WTC11 (cell line): ENCODE data around the gene IRS4. TPM values are rescaled to one million over a fixed set of nuclear protein-coding genes. Genes with fewer than 3 reads are reported as not detected.

ENCODE experiments used
- ATAC-seq: fragments of 200-7000 bp; cut with Tn5 transposase; 2 replicates; pipeline ENCODE4 v1.10.0; 2021; ENCODE audit warnings: mild to moderate bottlenecking, moderate library complexity
- CTCF ChIA-PET: fragments of 300-600 bp; sonication (Branson Sonifier 250); formaldehyde crosslinking; loops from one replicate; lab custom pipeline; 2021; ENCODE audit warnings: antibody characterized with exemption; lab: Charles Lee
- POLR2A ChIA-PET: fragments of 350-600 bp; sonication (Branson Sonifier 250); formaldehyde crosslinking; loops from one replicate; lab custom pipeline; 2021; ENCODE audit warnings: antibody characterized with exemption; lab: Charles Lee
- DNase-seq: peaks from one replicate; pipeline ENCODE4 v3.0.0; 2021; ENCODE audit warnings: low spot score
- H3K27ac Mint-ChIP-seq: 2 replicates; pipeline ENCODE4 v1.8.0; 2021; ENCODE audit warnings: mixed read lengths
- H3K27me3 Mint-ChIP-seq: 2 replicates; pipeline ENCODE4 v1.8.0; 2021; ENCODE audit warnings: low read depth, mild to moderate bottlenecking, moderate library complexity, mixed read lengths
- H3K36me3 Mint-ChIP-seq: 2 replicates; pipeline ENCODE4 v1.8.0; 2021; ENCODE audit warnings: mixed read lengths
- H3K4me1 Mint-ChIP-seq: 2 replicates; pipeline ENCODE4 v1.8.0; 2022; ENCODE audit warnings: mixed read lengths
- H3K4me3 Mint-ChIP-seq: 2 replicates; pipeline ENCODE4 v1.8.0; 2021; ENCODE audit warnings: mild to moderate bottlenecking, moderate library complexity, mixed read lengths
- H3K9me3 Mint-ChIP-seq: 2 replicates; pipeline ENCODE4 v1.8.0; 2021; ENCODE audit warnings: mixed read lengths
- ELF4 ChIP-seq: sonication (generic); formaldehyde crosslinking; IDR thresholded peaks from 2 replicates; pipeline ENCODE4 v1.8.1; 2022; ENCODE audit warnings: low read depth, mild to moderate bottlenecking, moderate library complexity, missing genetic modification reagents
- GTF2I ChIP-seq: fragments of 250-450 bp; sonication (Bioruptor Pico); conservative IDR thresholded peaks from 2 replicates; pipeline ENCODE4 v1.4.0; 2021; ENCODE audit warnings: mild to moderate bottlenecking
- NFATC4 ChIP-seq: fragments of 250-450 bp; sonication (Bioruptor Pico); IDR thresholded peaks from 2 replicates; pipeline ENCODE4 v1.9.0; 2021; ENCODE audit warnings: mild to moderate bottlenecking
- NFE2L1 ChIP-seq: sonication (generic); formaldehyde crosslinking; IDR thresholded peaks from 2 replicates; pipeline ENCODE4 v1.8.1; 2023; ENCODE audit warnings: missing genetic modification reagents
- PRRX2 ChIP-seq: fragments of 250-450 bp; sonication (Bioruptor Pico); IDR thresholded peaks from 2 replicates; pipeline ENCODE4 v1.8.0; 2021; ENCODE audit warnings: mild to moderate bottlenecking
- SMAD4 ChIP-seq: sonication (generic); formaldehyde crosslinking; IDR thresholded peaks from 2 replicates; pipeline ENCODE4 v1.8.0; 2022; ENCODE audit warnings: mild to moderate bottlenecking, missing genetic modification reagents
- ZNF121 ChIP-seq: sonication (generic); formaldehyde crosslinking; IDR thresholded peaks from 2 replicates; pipeline ENCODE4 v1.8.0; 2023; ENCODE audit warnings: missing genetic modification reagents
- ZNF138 ChIP-seq: sonication (generic); formaldehyde crosslinking; conservative IDR thresholded peaks from 2 replicates; pipeline ENCODE4 v1.8.1; 2022; ENCODE audit warnings: mild to moderate bottlenecking, moderate library complexity, missing genetic modification reagents
- ZNF416 ChIP-seq: fragments of 250-450 bp; sonication (Bioruptor Pico); IDR thresholded peaks from 2 replicates; pipeline ENCODE4 v1.9.0; 2021; ENCODE audit warnings: mild to moderate bottlenecking, inconsistent platforms
- ZNF423 ChIP-seq: fragments of 250-450 bp; sonication (Bioruptor Pico); IDR thresholded peaks from 2 replicates; pipeline ENCODE4 v2.1.2; 2022; ENCODE audit warnings: mild to moderate bottlenecking, moderate library complexity
- total RNA-seq: library from RNA; stranded (reverse); gene quantifications from 3 replicates; pipeline ENCODE4 v1.2.3, GENCODE V29; 2021
- TF ChIP-seq, protein P1 (sequence below): sonication (generic); formaldehyde crosslinking; IDR thresholded peaks from 2 replicates; pipeline ENCODE4 v1.8.1; 2023; ENCODE audit warnings: mild to moderate bottlenecking, moderate library complexity, missing genetic modification reagents
- TF ChIP-seq, protein P2 (sequence below): sonication (generic); formaldehyde crosslinking; IDR thresholded peaks from 2 replicates; pipeline ENCODE4 v1.8.0; 2022; ENCODE audit warnings: missing genetic modification reagents
- TF ChIP-seq, protein P3 (sequence below): sonication (generic); formaldehyde crosslinking; IDR thresholded peaks from 2 replicates; pipeline ENCODE4 v1.8.0; 2023; ENCODE audit warnings: mild to moderate bottlenecking, missing genetic modification reagents
- TF ChIP-seq, protein P4 (sequence below): sonication (generic); formaldehyde crosslinking; IDR thresholded peaks from 2 replicates; pipeline ENCODE4 v1.8.1; 2023; ENCODE audit warnings: mild to moderate bottlenecking, missing genetic modification reagents, borderline replicate concordance
- TF ChIP-seq, protein P5 (sequence below): sonication (generic); formaldehyde crosslinking; IDR thresholded peaks from 2 replicates; pipeline ENCODE4 v1.8.0; 2022; ENCODE audit warnings: mild to moderate bottlenecking, missing genetic modification reagents
- TF ChIP-seq, protein P6 (sequence below): sonication (generic); formaldehyde crosslinking; conservative IDR thresholded peaks from 2 replicates; pipeline ENCODE4 v1.8.1; 2022; ENCODE audit warnings: mild to moderate bottlenecking, missing genetic modification reagents
- TF ChIP-seq, protein P7 (sequence below): sonication (generic); formaldehyde crosslinking; IDR thresholded peaks from 2 replicates; pipeline ENCODE4 v1.8.1; 2022; ENCODE audit warnings: mild to moderate bottlenecking, missing genetic modification reagents, moderate library complexity, borderline replicate concordance
- TF ChIP-seq, protein P8 (sequence below): fragments of 250-450 bp; sonication (Bioruptor Pico); IDR thresholded peaks from 2 replicates; pipeline ENCODE4 v1.8.0; 2021; ENCODE audit warnings: mild to moderate bottlenecking

Gene IRS4
- total RNA-seq, 1 experiment from 2014 or later = 11.0 TPM

DNA sequence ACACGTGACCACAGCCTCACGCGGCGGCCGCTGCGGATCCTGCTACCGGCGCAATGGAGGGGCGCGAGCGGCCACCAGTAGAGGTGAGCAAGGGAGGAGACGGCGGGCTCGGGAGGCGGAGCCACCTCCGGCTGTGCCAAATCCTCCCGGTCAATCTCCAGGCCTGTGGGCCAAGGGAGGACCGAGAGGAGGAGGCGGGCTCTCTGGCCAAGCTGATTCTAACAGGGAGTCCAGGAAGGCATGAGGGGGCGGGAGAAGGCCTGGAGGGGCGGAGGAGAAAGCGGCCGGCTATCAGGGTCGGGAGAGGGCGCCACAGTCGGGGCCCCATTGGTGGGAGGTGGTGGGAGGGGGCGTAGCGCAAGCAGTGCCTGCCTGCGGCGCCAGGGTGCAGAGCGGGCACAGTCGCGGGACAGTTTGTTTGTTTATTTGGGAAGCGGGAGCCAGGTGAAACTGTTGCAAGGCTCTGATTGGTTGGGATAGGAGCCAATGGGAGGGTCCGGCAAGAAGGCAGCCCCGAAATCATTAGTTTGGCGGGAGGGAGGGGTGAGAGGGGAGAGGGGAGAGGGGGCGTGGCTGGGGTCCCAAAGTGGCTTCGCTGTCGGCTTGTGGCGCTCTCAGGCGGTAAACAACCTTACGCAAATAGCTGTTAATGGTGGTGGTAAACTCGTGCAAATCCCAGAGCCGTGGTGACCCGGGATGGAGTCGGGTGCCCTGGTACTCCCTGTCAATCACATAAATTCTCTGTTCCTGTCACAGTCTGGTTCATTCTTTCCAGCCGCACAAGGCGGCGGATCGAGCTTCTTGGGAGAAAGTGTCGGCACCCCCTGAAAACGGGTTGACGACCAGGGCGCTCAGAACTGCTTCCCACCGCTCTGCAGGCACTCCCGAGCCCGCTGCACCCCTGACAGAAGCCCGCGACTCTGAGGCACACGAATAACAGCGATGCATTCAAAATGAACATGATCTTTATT is at the start of gene IRS4 (continued):
- TF ChIP-seq, protein P1, sequence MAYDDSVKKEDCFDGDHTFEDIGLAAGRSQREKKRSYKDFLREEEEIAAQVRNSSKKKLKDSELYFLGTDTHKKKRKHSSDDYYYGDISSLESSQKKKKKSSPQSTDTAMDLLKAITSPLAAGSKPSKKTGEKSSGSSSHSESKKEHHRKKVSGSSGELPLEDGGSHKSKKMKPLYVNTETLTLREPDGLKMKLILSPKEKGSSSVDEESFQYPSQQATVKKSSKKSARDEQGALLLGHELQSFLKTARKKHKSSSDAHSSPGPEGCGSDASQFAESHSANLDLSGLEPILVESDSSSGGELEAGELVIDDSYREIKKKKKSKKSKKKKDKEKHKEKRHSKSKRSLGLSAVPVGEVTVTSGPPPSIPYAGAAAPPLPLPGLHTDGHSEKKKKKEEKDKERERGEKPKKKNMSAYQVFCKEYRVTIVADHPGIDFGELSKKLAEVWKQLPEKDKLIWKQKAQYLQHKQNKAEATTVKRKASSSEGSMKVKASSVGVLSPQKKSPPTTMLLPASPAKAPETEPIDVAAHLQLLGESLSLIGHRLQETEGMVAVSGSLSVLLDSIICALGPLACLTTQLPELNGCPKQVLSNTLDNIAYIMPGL (CRISPR knock-in tag) = no peak

DNA sequence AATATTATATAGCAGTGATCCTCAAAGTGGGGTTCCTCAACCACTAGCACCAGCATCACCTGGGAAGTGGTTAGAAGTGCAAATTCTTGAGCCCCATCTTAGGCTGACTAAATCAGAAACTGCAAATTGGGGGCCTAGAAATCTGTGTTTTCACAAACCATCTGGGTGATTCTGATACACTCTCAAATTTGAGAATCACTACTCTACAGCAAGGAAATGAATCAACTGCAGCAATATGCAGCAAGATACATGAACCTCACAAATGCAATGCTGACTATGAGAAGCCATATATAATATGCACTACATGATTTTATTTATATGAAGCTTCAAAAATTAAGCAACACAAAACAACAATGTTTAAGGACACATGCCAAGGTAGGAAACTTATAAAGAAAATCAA is 36.2 kb upstream of the IRS4 start:
- CTCF ChIA-PET = no interaction called here

More for the DNA sequence above, 36.2 kb upstream of the IRS4 start:
- Mint-ChIP-seq H3K36me3 (no peaks in the 10 kb centered on the region), H3K27me3 (no peaks in the 10 kb centered on the region), H3K27ac (no peak overlapping the region), H3K9me3 (peaks cover 3% of the 10 kb centered on the region; the same call in 1 of the 2 replicates), H3K4me1 (no peaks in the 10 kb centered on the region), H3K4me3 (no peak overlapping the region)
- POLR2A ChIA-PET = no interaction called here
- TF ChIP-seq ZNF423 (CRISPR knock-in tag) (no peak), PRRX2 (CRISPR knock-in tag) (no peak), NFATC4 (CRISPR knock-in tag) (no peak), SMAD4 (CRISPR knock-in tag) (no peak), ZNF416 (CRISPR knock-in tag) (no peak), ZNF138 (CRISPR knock-in tag) (no peak), GTF2I (no peak), NFE2L1 (CRISPR knock-in tag) (no peak), ELF4 (CRISPR knock-in tag) (no peak), ZNF121 (CRISPR knock-in tag) (no peak)
- TF ChIP-seq, protein P2, sequence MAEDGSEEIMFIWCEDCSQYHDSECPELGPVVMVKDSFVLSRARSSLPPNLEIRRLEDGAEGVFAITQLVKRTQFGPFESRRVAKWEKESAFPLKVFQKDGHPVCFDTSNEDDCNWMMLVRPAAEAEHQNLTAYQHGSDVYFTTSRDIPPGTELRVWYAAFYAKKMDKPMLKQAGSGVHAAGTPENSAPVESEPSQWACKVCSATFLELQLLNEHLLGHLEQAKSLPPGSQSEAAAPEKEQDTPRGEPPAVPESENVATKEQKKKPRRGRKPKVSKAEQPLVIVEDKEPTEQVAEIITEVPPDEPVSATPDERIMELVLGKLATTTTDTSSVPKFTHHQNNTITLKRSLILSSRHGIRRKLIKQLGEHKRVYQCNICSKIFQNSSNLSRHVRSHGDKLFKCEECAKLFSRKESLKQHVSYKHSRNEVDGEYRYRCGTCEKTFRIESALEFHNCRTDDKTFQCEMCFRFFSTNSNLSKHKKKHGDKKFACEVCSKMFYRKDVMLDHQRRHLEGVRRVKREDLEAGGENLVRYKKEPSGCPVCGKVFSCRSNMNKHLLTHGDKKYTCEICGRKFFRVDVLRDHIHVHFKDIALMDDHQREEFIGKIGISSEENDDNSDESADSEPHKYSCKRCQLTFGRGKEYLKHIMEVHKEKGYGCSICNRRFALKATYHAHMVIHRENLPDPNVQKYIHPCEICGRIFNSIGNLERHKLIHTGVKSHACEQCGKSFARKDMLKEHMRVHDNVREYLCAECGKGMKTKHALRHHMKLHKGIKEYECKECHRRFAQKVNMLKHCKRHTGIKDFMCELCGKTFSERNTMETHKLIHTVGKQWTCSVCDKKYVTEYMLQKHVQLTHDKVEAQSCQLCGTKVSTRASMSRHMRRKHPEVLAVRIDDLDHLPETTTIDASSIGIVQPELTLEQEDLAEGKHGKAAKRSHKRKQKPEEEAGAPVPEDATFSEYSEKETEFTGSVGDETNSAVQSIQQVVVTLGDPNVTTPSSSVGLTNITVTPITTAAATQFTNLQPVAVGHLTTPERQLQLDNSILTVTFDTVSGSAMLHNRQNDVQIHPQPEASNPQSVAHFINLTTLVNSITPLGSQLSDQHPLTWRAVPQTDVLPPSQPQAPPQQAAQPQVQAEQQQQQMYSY = no peak
- TF ChIP-seq, protein P3, sequence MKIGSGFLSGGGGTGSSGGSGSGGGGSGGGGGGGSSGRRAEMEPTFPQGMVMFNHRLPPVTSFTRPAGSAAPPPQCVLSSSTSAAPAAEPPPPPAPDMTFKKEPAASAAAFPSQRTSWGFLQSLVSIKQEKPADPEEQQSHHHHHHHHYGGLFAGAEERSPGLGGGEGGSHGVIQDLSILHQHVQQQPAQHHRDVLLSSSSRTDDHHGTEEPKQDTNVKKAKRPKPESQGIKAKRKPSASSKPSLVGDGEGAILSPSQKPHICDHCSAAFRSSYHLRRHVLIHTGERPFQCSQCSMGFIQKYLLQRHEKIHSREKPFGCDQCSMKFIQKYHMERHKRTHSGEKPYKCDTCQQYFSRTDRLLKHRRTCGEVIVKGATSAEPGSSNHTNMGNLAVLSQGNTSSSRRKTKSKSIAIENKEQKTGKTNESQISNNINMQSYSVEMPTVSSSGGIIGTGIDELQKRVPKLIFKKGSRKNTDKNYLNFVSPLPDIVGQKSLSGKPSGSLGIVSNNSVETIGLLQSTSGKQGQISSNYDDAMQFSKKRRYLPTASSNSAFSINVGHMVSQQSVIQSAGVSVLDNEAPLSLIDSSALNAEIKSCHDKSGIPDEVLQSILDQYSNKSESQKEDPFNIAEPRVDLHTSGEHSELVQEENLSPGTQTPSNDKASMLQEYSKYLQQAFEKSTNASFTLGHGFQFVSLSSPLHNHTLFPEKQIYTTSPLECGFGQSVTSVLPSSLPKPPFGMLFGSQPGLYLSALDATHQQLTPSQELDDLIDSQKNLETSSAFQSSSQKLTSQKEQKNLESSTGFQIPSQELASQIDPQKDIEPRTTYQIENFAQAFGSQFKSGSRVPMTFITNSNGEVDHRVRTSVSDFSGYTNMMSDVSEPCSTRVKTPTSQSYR (CRISPR knock-in tag) = no peak
- TF ChIP-seq, protein P4, sequence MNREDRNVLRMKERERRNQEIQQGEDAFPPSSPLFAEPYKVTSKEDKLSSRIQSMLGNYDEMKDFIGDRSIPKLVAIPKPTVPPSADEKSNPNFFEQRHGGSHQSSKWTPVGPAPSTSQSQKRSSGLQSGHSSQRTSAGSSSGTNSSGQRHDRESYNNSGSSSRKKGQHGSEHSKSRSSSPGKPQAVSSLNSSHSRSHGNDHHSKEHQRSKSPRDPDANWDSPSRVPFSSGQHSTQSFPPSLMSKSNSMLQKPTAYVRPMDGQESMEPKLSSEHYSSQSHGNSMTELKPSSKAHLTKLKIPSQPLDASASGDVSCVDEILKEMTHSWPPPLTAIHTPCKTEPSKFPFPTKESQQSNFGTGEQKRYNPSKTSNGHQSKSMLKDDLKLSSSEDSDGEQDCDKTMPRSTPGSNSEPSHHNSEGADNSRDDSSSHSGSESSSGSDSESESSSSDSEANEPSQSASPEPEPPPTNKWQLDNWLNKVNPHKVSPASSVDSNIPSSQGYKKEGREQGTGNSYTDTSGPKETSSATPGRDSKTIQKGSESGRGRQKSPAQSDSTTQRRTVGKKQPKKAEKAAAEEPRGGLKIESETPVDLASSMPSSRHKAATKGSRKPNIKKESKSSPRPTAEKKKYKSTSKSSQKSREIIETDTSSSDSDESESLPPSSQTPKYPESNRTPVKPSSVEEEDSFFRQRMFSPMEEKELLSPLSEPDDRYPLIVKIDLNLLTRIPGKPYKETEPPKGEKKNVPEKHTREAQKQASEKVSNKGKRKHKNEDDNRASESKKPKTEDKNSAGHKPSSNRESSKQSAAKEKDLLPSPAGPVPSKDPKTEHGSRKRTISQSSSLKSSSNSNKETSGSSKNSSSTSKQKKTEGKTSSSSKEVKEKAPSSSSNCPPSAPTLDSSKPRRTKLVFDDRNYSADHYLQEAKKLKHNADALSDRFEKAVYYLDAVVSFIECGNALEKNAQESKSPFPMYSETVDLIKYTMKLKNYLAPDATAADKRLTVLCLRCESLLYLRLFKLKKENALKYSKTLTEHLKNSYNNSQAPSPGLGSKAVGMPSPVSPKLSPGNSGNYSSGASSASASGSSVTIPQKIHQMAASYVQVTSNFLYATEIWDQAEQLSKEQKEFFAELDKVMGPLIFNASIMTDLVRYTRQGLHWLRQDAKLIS = no peak
- TF ChIP-seq, protein P5, sequence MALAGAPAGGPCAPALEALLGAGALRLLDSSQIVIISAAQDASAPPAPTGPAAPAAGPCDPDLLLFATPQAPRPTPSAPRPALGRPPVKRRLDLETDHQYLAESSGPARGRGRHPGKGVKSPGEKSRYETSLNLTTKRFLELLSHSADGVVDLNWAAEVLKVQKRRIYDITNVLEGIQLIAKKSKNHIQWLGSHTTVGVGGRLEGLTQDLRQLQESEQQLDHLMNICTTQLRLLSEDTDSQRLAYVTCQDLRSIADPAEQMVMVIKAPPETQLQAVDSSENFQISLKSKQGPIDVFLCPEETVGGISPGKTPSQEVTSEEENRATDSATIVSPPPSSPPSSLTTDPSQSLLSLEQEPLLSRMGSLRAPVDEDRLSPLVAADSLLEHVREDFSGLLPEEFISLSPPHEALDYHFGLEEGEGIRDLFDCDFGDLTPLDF = no peak
- TF ChIP-seq, protein P6, sequence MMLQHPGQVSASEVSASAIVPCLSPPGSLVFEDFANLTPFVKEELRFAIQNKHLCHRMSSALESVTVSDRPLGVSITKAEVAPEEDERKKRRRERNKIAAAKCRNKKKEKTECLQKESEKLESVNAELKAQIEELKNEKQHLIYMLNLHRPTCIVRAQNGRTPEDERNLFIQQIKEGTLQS (CRISPR knock-in tag) = no peak
- TF ChIP-seq, protein P7, sequence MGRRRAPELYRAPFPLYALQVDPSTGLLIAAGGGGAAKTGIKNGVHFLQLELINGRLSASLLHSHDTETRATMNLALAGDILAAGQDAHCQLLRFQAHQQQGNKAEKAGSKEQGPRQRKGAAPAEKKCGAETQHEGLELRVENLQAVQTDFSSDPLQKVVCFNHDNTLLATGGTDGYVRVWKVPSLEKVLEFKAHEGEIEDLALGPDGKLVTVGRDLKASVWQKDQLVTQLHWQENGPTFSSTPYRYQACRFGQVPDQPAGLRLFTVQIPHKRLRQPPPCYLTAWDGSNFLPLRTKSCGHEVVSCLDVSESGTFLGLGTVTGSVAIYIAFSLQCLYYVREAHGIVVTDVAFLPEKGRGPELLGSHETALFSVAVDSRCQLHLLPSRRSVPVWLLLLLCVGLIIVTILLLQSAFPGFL = no peak
- TF ChIP-seq, protein P8, sequence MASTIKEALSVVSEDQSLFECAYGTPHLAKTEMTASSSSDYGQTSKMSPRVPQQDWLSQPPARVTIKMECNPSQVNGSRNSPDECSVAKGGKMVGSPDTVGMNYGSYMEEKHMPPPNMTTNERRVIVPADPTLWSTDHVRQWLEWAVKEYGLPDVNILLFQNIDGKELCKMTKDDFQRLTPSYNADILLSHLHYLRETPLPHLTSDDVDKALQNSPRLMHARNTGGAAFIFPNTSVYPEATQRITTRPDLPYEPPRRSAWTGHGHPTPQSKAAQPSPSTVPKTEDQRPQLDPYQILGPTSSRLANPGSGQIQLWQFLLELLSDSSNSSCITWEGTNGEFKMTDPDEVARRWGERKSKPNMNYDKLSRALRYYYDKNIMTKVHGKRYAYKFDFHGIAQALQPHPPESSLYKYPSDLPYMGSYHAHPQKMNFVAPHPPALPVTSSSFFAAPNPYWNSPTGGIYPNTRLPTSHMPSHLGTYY (CRISPR knock-in tag) = no peak
- ATAC-seq (no peak), DNase-seq (no peak)
